ENCODE data around the gene BLOC1S1.

GRCh38 chr12:55698241-55698955 lies 17.4 kb upstream of the BLOC1S1 start:
- TF ChIP-seq, protein P1, sequence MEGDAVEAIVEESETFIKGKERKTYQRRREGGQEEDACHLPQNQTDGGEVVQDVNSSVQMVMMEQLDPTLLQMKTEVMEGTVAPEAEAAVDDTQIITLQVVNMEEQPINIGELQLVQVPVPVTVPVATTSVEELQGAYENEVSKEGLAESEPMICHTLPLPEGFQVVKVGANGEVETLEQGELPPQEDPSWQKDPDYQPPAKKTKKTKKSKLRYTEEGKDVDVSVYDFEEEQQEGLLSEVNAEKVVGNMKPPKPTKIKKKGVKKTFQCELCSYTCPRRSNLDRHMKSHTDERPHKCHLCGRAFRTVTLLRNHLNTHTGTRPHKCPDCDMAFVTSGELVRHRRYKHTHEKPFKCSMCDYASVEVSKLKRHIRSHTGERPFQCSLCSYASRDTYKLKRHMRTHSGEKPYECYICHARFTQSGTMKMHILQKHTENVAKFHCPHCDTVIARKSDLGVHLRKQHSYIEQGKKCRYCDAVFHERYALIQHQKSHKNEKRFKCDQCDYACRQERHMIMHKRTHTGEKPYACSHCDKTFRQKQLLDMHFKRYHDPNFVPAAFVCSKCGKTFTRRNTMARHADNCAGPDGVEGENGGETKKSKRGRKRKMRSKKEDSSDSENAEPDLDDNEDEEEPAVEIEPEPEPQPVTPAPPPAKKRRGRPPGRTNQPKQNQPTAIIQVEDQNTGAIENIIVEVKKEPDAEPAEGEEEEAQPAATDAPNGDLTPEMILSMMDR (IDR thresholded peaks at IDR 0.05): no peak
- TF ChIP-seq POLR2AphosphoS5 (IDR thresholded peaks at IDR 0.05; ENCODE audit: insufficient read depth in 1 of 2, low read depth in 1 of 2) (no peak), POLR2A (IDR thresholded peaks at IDR 0.05) (no peak)

All from vagina (tissue), 2 donors.